IPS-NIHi11 (cell line): ENCODE measurements around the gene HSPE1.
"Not testable (repeated sequence)": the region's sequence is repeated elsewhere in the genome, so short reads cannot be mapped to it uniquely, and the experiment has no call there.

ENCODE experiments used
- DNase-seq: peaks from one replicate; pipeline ENCODE4 v3.0.0; 2012; ENCODE audit warnings: mixed read lengths, low spot score

The HSPE1 gene

DNA sequence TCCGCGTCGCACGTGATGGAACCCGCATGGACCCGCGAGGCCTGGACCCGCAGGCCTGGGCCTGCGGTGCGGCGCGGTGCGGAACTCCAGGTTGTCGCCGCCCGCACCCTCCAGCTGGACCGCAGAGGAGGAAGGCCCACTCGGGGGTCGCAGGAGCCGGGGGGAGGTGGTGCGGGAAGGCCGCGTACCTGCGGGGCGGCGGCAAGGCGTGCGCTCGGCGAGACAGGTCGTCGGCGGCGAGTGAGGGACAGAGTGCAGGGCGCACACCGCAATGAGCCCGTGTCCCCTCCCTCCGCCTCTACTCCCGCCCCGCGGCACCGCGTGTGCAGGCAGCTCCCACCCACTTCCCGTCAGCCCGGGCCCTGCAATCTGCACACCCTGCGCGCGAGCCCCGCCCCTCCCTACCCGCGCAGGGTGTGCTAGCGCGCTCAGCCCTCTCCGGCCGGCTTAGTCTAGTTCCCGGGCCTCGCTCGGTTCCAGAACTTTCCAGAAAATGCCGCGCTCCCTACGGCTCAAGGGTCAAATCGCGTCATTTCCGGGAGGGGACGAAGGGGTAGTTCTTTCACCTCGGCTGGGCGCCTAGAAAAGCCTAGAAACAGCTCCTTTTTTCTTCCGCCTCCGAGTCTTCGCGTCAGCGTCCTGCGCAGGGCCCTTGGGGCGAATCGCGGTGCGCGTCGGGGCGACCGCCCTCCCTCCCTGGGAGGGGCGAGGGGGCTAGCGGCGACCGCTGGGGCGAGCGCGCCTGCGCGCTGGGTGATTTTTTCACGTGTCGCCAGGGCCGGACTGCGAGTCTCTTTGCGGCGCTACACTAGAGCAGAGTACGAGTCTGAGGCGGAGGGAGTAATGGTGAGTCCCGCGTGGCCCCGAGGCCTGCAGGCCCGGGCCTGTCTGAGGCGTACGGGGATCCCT, at the start of gene HSPE1, which contains the start of gene HSPD1:
Gene HSPE1, plus strand, starts transcription at position 786 of the 909 bp plus-strand sequence. Its CDS starts 58 bp downstream, at position 844.
Gene HSPD1, minus strand, starts transcription at position 247 of the 909 bp plus-strand sequence. CDS start 992 bp downstream, outside the sequence.
- peak; percentile 95 for DNase-seq

DNA sequence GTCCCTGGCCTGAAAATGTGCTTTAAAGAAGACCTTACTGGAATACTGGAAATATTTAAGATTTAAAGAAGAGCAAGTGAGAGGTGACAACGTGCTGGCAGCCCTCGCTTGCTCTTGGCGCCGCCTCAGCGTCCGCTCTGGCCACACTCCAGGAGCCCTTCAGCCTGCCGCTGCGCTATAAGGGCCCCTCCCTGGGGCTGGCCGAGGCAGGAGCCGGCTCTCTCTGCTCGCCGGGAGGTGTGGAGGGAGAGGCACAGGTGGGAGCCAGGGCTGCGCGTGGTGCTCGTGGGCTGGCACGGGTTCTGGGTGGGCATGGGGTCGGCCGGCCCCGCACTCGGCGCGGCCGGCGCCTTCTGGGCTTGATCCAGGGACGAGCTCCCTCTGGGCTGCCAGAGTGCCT, 49.7 kb upstream of the HSPE1 start:
- DNase-seq, result no peak

DNA sequence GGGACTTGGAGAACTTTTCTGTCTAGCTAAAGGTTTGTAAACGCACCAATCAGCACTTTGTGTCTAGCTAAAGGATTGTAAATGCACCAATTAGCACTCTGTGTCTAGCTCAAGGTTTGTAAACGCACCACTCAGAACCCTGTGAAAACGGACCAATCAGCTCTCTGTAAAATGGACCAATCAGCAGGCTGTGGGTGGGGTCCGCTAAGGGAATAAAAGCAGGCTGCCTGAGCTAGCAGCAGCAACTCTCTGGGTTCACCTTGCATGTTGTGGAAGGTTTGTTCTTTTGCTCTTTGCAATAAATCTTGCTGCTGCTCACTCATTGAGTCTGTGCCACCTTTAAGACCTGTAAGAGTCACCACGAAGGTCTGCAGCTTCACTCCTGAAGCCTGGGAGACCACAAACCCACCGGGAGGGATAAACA, 49.2 kb upstream of the HSPE1 start:
- not testable (repeated sequence) for DNase-seq

DNA sequence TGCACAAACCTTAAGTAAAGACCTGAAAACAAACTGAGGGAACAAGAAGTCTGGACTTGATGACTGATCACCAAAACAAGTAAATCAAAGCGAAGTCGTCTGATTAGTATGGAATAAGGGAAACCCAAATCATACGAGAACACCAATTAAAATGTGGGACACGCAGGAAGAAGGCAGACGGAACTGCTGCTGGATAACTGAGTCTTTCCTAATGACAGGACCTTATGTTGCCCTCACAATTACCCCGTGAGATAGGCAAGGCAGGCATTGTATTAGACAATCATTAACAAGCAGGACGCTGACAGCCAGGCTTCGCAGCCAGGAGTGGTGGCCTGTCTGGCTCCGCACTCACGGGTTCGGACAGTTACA, 47.4 kb upstream of the HSPE1 start:
- DNase-seq, result no peak

DNA sequence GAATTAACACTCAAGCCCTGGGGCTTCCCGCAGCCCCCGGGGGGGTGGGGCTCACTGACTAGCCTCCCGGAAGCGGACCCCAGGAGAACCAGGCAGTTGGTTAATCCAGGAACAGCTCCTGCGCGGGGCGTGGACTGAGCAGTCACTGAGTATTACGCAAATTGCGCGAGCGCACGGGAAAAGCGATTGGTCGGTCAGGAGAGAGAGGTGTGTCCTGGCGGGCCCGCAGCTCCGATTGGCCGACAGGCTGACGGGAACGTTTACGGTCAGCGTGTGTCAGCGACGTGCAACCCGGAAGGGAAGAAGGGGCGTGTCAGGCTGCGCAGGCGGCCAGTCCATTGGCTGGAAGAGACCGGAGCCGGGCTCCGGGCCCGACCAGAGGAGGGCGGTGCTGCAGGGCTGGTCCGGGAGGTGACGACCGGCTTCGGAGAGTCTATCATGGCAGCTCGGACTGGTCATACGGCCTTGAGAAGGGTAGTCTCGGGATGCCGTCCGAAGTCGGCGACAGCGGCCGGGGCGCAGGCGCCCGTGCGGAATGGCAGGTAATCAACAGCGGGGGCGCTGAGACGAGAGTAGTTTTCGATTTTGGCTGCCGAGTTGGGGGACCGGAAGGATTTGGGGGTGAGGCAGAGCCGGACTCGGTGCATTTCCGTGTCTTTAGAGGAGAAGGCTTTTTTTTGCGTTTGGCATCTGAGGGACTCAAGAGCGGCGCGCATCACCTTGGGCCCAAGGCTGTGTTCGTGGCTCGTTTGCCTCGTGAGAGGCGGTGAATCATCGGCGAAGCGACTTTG, 46.9 kb upstream of the HSPE1 start, which contains the start of gene COQ10B:
Gene COQ10B, plus strand, starts transcription at position 430 of the 791 bp plus-strand sequence. Its CDS starts 9 bp downstream, at position 439.
- DNase-seq, result peak; percentile 99

DNA sequence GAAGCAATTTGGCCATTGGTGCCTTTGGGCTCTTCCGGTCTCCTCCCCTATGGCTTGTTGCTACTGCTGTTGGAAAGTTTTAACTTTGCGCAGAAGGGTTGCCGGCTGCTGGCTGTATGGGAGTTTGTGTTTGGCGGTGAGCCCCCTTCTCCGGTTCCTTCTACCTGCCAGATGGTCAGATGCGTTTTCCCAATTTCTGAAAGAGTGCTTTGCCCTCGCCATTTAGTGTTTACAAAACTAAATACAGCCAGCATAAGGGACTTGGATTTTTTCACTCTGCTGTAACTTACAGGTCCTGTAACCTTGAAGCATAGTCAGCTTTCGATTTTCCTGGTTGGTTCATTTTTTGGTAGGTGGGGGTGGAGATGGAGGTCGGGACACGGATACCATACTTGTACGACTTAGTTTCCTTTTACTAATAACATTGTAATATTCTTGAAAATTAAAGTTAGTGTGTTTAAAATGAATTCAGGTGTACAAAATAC, 46.2 kb upstream of the HSPE1 start:
- no peak for DNase-seq

DNA sequence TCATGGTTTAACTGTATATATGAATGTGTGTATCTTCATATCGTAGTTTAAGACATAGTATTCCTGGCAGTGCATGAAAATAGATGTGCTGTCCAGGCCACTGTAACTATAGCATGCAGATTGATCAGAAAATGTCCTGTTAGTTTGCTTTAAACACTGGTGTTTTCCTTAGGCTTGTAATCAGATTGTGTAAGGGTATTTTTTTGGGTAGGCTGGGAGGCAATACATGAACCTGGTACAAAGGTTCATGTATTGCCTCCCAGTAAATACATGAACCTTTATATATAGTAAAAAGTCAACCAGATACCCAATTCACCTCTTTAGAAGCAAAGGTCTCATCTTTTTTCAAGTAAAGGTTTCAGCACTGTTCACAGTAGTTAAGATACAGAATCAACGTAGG, 45.3 kb upstream of the HSPE1 start:
- no peak for DNase-seq

DNA sequence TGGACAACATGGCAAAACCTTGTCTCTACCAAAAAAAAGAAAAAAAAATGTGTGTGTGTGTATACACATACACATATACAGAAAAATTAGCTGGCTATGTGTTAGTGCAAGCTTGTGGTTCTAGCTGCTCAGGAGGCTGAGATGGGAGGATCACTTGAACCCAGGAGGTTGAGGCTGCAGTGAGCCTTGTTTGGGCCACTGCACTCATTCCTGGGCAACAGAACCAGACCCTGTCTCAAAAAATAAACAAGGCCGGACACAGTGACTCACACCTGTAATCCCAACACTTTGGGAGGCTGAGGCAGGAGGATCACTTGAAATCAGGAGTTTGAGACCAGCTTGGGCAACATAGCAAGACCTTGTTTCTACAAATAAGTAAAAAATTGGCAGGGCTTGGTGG, 44.8 kb upstream of the HSPE1 start:
- no peak for DNase-seq

DNA sequence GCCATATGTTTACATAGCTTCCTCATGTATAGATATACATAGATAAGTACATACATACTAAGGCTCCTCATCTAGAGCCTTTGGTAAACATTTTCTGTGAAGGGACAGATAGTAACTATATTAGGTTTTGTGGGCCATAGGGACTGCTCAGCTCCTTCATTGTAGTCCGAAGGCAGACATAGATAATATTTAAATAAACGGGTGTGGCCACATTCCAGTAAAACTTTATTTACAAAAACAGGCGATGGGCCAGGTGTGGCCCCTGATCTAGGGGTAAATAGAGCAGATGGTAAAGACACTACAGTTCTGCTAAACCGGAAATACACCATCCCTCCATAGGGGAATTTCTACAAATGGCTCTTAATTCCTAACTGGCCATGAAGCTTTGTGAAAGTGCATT, 39.5 kb upstream of the HSPE1 start:
- no peak for DNase-seq

DNA sequence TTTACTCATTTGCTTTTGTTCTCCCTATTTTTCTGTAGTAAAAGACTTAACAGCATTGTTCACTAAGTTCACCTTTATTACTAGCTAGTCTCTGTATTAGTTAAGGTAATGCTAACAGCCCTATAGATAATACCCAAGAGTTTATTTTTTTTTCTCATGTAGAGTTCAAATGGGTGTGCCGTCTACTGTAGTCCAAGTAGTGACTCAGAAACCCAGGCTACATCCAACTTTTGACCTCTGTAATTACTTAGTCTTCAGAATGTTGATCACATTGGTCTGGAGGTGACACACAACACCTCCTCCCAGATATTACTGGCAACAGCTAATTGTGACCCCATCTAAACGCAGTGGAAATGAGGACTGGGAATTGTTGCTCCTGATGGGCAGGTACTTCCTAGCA, 39.1 kb upstream of the HSPE1 start:
- DNase-seq, result no peak

DNA sequence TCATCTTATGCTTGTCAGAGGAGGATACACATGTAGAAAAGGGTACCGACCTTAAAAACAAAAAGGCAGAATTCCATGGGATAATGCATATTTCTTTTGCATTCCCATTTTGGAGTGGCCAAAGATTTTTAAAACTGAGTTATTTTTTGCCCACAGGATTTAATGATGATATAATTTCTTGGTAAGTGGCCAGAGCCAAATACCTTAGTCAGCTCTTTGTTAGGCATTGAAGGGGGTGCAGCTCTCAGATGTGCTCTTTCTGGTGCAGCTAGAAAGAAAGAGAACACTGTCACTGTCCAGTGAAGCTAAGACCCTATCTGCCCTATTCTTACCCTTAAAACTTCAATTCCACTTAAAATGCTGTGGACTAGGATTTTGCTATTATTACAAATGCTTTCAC, 36.0 kb upstream of the HSPE1 start:
- DNase-seq, result no peak

DNA sequence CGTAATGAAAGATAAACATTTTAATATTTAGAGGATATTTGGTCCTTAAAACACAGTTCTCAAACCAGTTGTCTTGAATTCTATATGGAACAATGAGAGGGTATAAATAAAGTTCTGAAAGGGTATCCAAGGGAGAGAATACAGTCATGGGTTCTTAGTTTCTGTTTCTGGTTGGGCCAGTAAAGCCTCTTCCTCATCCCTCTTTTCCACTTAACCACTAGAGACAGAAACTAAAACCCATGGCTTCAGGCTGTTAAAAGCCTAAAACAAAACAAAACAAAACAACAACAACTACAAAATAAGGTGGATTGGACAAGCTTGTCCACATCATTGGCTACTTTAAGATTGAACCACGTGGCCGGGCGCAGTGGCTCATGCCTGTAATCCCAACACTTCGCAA, 28.0 kb upstream of the HSPE1 start:
- no peak for DNase-seq

DNA sequence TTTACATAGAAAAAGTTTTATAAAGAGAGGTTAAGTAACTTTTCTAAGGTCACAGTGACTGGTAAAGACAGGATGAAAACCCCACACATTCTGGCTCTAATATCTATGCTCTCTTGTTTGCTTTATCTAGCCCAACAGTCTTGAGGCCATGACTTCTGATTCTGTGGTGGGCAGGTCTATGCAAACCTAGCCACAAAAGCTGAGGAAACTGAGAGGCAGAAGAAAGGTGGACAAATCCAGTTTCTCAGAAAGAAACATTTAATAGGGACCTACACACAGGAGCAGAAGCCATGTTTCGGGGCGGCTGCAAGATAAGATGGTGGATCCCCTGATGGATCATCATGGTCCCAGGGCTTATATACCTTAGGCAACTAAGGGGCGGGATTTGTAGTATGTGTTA, 22.4 kb upstream of the HSPE1 start:
- no peak for DNase-seq

DNA sequence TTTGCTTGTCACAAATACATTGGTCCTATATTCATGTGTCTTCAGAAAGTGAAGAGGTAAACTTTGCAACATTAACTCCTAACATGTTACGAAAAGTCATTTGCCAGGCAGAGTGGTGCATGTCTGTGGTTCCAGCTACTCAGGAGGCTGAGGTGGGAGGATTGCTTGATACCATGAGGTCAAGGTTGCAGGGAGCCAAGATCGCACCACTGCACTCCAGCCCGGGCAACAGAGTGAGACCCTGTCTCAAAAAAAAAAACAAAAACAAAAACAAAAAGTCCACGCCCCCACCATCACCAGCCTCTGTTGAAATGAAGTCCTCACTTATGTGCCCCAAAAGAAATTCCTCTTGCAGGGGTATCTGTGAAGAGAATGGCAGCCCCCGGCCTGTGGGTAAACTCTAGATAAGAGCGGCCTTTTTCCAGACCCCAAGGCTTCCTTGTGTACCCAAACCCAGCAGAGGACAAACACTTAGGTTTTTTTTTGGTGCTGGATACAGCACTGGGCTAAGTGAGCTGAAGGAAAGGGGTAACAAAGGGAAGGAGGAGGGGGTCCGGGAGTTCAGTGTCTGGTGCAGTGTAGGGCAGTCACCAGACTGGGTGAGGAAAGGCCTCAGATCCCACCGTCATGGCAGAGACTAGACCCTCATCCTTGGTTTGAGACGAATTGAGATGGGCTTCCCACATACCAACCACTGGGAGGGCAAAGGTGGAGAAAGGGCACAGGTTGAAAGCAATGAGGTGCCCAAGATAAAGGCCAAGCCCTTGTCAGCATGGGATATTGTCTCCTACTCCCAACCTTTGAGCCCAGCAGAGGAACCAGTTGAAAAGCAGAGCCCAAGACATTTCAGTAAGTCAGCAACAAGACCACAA, 19.8 kb upstream of the HSPE1 start:
- DNase-seq, result no peak

DNA sequence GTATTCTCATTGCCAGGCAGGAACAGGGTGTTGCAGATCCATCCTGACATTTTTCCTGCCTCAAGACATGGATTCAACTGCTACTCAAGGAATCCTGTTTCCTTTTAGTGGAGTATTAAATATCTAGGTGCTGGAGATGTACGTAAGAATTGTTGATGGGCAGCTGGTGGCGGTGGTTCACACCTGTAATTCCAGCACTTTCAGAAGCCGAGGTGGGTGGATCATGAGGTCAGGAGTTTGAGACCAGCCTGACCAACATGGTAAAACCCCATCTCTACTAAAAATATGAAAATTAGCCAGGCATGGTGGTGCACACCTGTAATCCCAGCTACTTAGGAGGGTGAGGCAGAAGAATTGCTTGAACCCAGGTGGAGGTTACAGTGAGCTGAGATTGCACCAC, 15.9 kb upstream of the HSPE1 start:
- DNase-seq, result not testable (repeated sequence)

DNA sequence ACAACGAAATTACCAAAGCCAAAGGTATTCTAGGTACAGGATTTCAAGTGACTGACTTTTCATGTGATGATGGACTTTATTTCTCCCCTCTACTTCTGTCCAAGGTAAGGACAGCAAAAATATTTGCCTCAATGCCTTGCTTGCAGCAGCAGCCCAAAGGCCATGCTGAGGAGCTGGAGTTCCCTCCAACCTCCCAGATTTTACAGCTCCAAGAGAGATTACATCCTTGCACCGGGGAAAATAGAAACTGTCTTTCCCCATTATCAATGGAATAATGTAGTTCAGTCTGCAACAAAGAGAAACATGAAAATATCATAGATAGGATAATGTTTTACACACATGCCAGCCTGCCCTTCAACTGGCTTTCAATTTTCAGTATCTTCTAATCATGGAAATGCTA, 14.0 kb upstream of the HSPE1 start:
- no peak for DNase-seq

DNA sequence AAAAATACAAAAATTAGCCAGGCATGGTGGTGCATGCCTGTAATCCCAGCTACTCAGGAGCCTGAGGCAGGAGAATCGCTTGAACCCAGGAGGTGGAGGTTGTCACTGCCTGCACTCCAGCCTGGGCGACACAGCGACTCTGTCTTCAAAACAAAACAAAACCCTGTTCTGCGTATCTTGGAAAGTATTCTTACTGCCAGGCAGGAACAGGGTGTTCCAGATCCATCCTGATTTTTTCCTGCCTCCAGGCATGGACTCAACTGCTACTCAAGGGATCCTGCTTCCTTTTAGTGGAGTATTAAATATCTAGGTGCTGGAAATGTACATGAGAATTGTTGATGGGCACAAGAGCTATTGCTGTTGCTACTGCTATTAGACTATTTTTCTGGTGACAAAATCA, 12.8 kb upstream of the HSPE1 start:
- DNase-seq, result no peak

DNA sequence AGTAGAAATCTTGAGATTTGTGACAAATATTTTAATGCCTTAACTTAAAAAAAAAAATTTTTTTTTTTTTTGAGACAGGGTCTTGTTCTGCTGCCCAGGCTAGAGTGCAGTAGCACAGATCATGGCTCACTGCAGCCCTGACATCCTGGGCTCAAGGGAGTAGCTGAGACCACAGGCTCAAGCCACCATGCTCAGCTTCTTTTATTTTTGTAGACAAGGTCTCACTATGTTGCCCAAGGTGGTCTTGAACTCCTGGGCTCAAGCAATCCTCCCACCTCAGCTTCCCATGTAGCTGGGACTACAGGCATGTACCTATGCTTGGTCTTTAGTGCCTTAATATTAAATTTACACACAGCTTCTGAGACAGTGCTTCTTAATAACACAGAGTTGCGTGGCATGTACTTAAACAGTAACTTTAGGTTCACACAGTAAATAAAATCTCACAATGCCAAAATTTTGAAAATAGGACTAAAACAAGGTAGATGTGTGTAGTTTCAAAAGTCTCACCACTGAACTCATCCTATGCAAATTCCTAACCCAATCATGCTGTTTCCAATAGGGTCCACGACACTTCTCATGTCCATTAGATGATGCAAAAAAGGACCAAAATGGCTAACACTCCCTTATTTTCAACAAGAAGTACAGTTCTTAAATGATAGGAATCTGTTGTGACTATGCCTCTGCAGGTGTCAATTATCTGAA, 4.6 kb upstream of the HSPE1 start:
- DNase-seq, result no peak

DNA sequence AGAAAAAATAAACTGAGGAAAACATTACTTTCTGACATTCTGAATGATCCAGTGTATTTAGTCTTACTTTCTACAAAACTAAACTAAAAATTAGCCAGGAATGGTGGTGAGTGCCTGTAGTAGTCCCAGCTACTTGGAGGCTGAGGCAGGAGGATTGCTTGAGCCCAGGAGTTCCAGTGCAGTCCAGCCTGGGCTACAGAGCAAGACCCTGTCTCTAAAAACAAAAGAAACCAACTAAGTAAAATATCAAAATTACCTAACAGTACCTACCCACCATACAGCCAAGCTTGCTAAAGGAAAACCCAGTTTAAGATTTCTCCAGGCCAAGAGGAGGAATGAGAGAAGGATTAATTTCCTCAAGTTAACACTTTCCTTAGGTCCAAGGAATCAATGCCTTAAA, 3.5 kb upstream of the HSPE1 start:
- DNase-seq, result no peak

DNA sequence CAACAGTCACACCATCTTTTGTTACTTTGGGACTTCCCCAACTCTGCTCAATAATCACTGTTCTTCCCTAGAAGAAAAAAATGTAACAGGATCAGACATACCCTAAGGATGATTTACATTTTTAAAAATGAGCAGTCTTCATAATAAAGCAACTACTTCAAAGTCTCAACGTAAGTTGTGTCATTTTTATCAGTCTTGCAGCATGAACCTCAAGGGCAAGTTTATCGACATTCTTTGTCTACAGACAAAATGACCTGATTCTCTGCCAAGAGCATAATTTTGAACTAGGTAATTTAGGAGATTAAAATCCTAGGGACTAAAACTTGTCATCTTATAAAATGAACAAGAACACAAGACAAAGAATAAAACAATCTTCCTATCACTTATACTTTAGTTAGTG, 2.9 kb upstream of the HSPE1 start:
- no peak for DNase-seq
